HCT116 (cell line): ENCODE results near the gene GEMIN5.

Source experiments
- EZH2 ChIP-seq: fragments of 200-600 bp; sonication (generic); IDR thresholded peaks from 2 replicates; pipeline ENCODE4 v1.6.1; 2017; ENCODE audit warnings: antibody characterized with exemption, mixed run types
- POLR2AphosphoS5 ChIP-seq: IDR thresholded peaks from 2 replicates; pipeline ENCODE4 v1.6.1; 2011; ENCODE audit warnings: mild to moderate bottlenecking, low read depth, low read length, moderate library complexity
- RAD21 ChIP-seq: IDR thresholded peaks from 2 replicates; pipeline ENCODE4 v1.6.1; 2012; ENCODE audit warnings: low read depth, mild to moderate bottlenecking
- TF ChIP-seq, protein P1 (sequence below), 3 experiments: fragments of 200-600 bp in 1 of 3; sonication (generic) in 1 of 3; IDR thresholded peaks in 2 of 3; conservative IDR thresholded peaks in 1 of 3; 2 replicates each; pipeline ENCODE4 v1.5.1; 2012 to 2017; ENCODE audit warnings: low read depth in 2 of 3, low read length in 2 of 3, antibody characterized with exemption in 1 of 3, borderline replicate concordance in 1 of 3, control low read depth in 1 of 3, mild to moderate bottlenecking in 1 of 3, mixed read lengths in 1 of 3, mixed run types in 1 of 3, moderate library complexity in 1 of 3; ENCODE audit not compliant: insufficient read depth in 1 of 3
- TF ChIP-seq, protein P2 (sequence below): IDR thresholded peaks from 2 replicates; pipeline ENCODE4 v1.6.1; 2012

DNA sequence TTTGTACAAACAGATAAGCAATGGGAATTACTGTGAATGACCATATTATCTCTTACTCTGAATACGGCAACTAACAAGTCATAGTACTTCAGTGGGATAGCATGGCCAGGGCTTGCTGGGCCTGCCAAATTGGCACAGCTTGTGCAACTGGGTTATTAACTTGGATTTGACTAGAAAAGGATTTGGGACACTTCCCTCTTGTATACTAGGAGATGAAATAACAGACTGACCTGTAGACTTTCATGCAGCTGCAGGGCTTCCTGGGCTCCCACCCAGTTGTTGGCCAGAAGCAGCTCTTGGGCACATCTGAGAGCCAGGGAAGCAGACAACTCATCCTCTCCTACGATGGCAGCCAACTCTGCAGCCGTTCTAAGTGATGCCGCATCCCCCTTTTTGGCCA is 39.8 kb downstream of the GEMIN5 start:
- TF ChIP-seq, protein P1, sequence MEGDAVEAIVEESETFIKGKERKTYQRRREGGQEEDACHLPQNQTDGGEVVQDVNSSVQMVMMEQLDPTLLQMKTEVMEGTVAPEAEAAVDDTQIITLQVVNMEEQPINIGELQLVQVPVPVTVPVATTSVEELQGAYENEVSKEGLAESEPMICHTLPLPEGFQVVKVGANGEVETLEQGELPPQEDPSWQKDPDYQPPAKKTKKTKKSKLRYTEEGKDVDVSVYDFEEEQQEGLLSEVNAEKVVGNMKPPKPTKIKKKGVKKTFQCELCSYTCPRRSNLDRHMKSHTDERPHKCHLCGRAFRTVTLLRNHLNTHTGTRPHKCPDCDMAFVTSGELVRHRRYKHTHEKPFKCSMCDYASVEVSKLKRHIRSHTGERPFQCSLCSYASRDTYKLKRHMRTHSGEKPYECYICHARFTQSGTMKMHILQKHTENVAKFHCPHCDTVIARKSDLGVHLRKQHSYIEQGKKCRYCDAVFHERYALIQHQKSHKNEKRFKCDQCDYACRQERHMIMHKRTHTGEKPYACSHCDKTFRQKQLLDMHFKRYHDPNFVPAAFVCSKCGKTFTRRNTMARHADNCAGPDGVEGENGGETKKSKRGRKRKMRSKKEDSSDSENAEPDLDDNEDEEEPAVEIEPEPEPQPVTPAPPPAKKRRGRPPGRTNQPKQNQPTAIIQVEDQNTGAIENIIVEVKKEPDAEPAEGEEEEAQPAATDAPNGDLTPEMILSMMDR (IDR thresholded peaks at IDR 0.05 in 2 of 3, conservative IDR thresholded peaks at IDR 0.05 in 1 of 3; ENCODE audit: borderline replicate concordance in 1 of 3, insufficient read depth in 1 of 3, low read depth in 2 of 3, low read length in 2 of 3) = no peak
- TF ChIP-seq EZH2 (no peak), RAD21 (no peak), POLR2AphosphoS5 (no peak)
- TF ChIP-seq, protein P2, sequence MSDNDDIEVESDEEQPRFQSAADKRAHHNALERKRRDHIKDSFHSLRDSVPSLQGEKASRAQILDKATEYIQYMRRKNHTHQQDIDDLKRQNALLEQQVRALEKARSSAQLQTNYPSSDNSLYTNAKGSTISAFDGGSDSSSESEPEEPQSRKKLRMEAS = no peak
